SK-N-SH (cell line): Measurements from ENCODE around the gene FGF23.

Experiments
- CHD2 ChIP-seq: fragments of 150-350 bp; IDR thresholded peaks from 2 replicates; pipeline ENCODE4 v1.6.1; 2018; ENCODE audit warnings: low read length; ENCODE audit not compliant: partially characterized antibody
- CTCF ChIP-seq: fragments of 200-600 bp; sonication (generic); IDR thresholded peaks from 2 replicates; pipeline ENCODE4 v1.6.1; 2017; ENCODE audit warnings: antibody characterized with exemption, mild to moderate bottlenecking, moderate library complexity
- NRF1 ChIP-seq: IDR thresholded peaks from 2 replicates; pipeline ENCODE4 v1.6.1; 2012; ENCODE audit warnings: low read depth, mild to moderate bottlenecking, low read length
- RAD21 ChIP-seq: IDR thresholded peaks from 2 replicates; pipeline ENCODE4 v1.6.1; 2012; ENCODE audit warnings: mild to moderate bottlenecking, low read length

GRCh38 chr12:4378772-4379171, 740 bp downstream of the FGF23 start:
- no peak for TF ChIP-seq RAD21
- TF ChIP-seq CTCF = no peak
- TF ChIP-seq CHD2 = no peak
- TF ChIP-seq NRF1 = no peak
